ENCODE data around the gene TRIM31.

DNA sequence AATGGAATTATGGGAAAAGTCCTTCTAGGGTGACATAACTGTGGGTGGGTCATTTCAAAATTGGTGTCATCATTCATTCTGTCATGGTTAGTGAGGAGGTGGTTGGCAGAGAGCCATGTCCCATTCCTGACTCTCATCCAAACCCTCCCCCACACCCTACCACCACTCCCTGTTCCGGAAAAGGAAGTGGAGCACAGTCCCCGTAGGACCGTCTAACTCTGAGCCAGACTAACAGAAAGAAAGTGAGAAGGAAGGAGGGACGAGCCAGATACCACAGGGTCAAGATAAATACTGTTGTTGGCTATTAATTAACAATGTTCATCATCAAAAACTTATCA is 43.3 kb upstream of the TRIM31 start:
- TF ChIP-seq POLR2AphosphoS5 (IDR thresholded peaks at IDR 0.05) = no peak
- TF ChIP-seq REST (IDR thresholded peaks at IDR 0.05; ENCODE audit: borderline replicate concordance) = no peak
- no peak for TF ChIP-seq EP300 (conservative IDR thresholded peaks at IDR 0.05; ENCODE audit: poor library complexity, severe bottlenecking)
- TF ChIP-seq TAF1 (IDR thresholded peaks at IDR 0.05; ENCODE audit: low read depth) = no peak

Measured in neural cell (in vitro differentiated cells).